ENCODE measurements around the gene NOTCH2NLA. TPM values are rescaled to one million over a fixed set of nuclear protein-coding genes. Genes with fewer than 3 reads are reported as not detected.
A peak's percentile ranks its signal among the peaks of the same experiment; 100 is the strongest.
"Not testable (repeated sequence)": the region's sequence is repeated elsewhere in the genome, so short reads cannot be mapped to it uniquely, and the experiment has no call there.

NOTCH2NLA gene
- total RNA-seq, 4 donors from 2014 or later = 22.1 to 47.3 (median 36.1) TPM

DNA sequence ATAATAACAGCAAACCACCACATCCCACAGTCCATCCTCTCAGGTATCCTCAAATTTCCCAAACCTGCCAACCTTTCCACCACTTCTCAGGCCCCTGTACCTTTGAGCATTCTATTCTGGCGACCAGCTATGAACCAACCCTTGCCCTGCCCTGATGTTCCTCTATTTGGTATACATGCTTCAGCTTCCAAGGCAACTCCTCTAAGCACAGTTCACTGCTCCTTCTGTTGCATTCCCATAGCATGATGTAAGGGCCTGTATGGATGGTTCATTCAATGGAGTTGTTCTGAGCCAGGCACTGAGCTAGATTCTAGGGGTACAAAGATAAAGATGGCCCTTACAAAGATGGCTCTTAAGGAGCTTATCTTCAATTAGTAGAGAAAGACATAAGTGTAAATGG, 22.7 kb upstream of the NOTCH2NLA start:
- not testable (repeated sequence) for DNase-seq, H3K4me1 ChIP-seq, H3K4me3 ChIP-seq, H3K27me3 ChIP-seq, H3K36me3 ChIP-seq, H3K27ac ChIP-seq, H3K9me3 ChIP-seq

DNA sequence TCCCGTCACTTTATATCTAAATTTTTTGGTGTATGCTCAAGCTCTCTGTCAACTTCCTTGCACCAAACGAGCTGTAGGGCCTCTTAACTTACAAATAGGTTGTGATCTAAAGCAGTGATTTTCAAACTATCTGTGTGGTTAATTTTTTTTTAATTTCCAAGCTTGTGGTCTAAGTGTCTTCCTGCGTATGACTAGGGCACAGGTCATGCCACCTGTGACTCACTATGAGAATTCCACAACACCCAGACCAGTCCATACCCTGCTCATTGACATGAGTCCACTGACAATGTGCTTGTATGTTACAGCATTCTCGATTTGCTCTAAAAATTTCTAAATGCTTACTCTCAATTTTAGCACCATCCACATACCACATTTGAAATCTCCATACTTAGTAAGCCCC, 19.8 kb upstream of the NOTCH2NLA start:
- H3K27ac ChIP-seq, H3K4me1 ChIP-seq, H3K36me3 ChIP-seq, DNase-seq, H3K4me3 ChIP-seq, H3K9me3 ChIP-seq, H3K27me3 ChIP-seq: not testable (repeated sequence)

DNA sequence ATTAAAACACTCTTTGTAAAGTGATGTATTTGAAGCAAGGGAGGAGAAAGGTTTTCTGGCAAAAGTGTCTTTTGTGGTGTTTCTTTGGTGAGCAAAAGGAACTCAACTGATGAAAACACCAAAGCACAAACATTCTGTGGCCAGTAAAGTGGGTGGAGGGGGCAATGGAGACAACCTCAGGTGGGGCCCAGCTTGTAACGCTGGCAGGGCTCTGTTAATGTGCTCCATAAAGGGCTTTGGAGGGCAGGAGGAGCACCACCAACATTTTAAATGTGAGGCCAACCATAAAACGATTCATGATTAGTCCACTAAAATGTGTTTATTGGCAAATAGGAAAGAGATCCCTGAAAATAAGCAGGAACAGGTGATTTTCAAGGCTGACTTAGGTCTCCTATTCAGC, 7.8 kb upstream of the NOTCH2NLA start:
- not testable (repeated sequence) for H3K9me3 ChIP-seq, DNase-seq, H3K4me1 ChIP-seq, H3K27me3 ChIP-seq, H3K27ac ChIP-seq, H3K36me3 ChIP-seq, H3K4me3 ChIP-seq

DNA sequence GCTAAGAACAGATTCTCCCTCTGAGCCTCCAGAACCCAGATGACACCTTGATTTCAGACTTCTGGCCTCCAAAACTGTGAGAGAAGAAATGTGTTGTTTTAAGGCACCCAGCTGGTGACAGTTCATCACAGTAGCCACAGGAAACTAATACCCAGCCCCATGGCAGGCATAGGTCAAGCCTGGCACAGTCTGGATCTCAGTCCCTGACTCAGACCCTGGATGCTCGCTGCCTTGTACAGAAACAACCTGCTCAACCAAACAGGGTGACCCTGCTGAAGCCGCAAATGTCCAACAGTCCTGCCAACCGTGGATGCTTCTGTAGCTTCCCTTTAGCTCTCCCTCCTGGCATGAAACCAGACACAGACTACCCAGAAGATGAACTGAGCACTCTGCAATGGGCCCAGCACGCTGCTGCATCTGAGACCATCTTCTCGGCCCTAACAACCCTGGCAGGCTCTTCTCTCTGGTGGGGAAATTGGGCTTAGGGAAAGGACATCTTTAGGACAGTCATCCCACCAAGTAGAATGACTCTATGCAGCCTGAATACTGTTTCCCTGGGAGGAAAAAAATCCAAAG, 7.3 kb upstream of the NOTCH2NLA start:
- not testable (repeated sequence) for H3K4me1 ChIP-seq, DNase-seq, H3K27me3 ChIP-seq, H3K9me3 ChIP-seq, H3K27ac ChIP-seq, H3K4me3 ChIP-seq, H3K36me3 ChIP-seq

DNA sequence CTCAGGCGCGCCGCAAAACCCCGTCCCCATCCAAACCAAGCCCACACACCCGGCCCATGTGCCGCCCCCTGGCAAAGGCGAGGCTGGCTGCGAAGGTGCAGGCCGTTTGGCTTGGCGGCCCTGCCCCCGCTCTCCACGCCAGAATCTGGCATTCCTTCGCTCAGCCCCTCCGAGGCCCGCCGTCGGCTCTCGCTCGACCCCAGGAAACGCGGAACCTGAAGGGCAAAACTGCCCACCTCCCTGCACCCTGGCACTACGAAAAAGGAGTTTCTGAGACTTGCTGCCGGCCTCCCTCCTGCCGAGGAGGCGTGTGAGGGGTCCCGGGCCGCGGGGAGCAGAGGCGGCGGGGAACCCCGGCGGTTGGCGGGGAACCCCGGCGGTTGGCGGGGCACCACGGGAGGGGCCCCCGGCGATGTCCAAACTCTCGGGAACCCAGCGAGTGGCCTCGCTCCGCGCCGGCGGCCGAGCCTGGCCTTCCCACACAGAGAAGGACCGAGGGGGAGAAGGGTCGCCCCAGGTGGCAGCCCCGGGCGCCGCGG, 608 bp downstream of the NOTCH2NLA start:
- H3K4me1 ChIP-seq, H3K36me3 ChIP-seq, H3K27me3 ChIP-seq, H3K9me3 ChIP-seq: not testable (repeated sequence)
- DNase-seq = peak in 2 of 3 donors; percentile 14 to 26
- Histone ChIP-seq H3K27ac (peak overlapping the region in 3 of 4 donors; percentile 64 to 86 (median 80)), H3K4me3 (peak overlapping the region; percentile 56 to 80 (median 58))

DNA sequence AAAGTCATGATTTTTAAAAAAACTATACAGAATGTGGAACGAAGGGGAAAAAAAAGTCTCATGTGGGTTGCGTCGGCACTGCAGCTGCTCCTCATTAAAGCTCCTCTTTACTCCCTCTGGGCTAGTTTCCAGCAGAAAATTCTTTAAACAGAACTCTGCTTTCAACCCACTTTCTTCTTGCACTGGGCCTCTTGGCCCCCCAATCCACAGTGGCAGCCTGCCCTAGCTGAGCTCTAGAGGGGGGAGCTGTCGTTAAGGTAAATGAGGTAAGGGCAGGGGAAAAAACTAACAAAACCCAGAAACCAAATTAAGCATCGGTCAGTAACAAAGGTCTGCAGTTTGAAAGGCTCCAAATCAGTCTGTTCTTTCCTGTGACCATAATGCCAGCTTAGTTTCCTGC, 54.3 kb downstream of the NOTCH2NLA start:
- not testable (repeated sequence) for H3K27me3 ChIP-seq, H3K4me1 ChIP-seq, H3K9me3 ChIP-seq, H3K36me3 ChIP-seq, H3K4me3 ChIP-seq
- H3K27ac ChIP-seq = peak overlapping the region in 1 of 4 donors; percentile 58
- peak in 1 of 3 donors; percentile 18 for DNase-seq

DNA sequence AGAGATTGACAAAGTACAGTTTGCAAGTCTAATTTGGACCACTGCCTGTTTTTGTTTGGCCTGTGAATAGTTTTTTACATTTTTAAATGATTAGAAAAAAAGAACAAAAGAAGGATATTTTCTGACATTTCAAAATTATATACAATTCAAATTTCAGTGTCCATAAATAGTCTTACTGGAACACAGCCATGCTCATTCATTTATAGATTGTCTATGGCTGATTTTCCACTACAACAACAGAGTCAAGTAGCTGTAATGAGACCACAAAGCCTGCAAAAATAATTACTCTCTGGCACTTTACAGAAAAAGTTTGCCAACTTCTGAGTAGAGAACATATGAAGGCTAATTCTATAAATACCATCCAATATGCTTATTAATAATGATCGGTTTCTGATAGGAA, 61.1 kb downstream of the NOTCH2NLA start:
- H3K27me3 ChIP-seq, H3K9me3 ChIP-seq, H3K4me1 ChIP-seq, H3K36me3 ChIP-seq, DNase-seq, H3K27ac ChIP-seq, H3K4me3 ChIP-seq: not testable (repeated sequence)

DNA sequence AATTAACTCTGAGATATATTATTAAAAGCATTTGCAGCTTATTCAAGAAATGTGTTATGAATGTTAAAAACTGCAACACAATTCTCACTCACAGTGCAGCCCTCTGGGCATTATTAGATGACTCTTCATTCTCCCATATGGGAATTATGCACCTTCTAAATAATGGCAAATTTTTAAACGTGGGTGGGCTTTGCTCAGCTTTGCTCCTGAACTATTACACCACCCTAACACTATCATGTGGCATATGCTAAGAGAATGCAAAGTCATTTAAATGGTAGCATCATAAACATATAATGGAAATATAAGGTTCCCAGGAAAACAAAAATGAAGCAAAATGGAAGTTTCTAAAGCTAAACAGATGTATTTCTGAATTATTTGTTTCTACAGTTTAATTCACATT, 61.5 kb downstream of the NOTCH2NLA start:
- not testable (repeated sequence) for H3K27ac ChIP-seq, H3K27me3 ChIP-seq, H3K4me1 ChIP-seq, H3K36me3 ChIP-seq, DNase-seq, H3K9me3 ChIP-seq, H3K4me3 ChIP-seq

DNA sequence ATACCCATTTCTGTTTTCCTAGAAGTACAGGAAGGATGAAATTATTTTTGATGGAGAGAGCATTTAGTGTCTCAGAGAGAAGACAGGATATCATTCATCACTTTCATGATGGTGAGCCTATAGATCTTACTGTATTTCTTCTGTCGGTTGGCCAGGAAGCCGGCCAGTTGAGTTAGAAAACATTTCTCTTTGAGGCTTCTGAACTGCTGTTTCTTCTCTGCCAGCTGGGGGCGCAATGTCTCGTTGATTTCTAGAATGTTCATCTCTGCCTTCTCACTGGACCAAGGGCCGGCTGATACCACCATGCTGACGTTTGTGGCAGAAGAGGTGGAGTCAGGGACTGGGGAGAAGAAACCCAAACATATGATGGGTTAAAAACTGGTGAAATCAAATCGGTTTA, 84.4 kb downstream of the NOTCH2NLA start, which contains the start of gene NBPF10:
Gene NBPF10, minus strand, starts transcription at position 340 of the 400 bp plus-strand sequence. Its CDS starts 35 bp downstream, at position 305.
- not testable (repeated sequence) for DNase-seq, H3K4me3 ChIP-seq, H3K4me1 ChIP-seq, H3K27ac ChIP-seq, H3K9me3 ChIP-seq, H3K36me3 ChIP-seq, H3K27me3 ChIP-seq
- TF ChIP-seq, protein P1, sequence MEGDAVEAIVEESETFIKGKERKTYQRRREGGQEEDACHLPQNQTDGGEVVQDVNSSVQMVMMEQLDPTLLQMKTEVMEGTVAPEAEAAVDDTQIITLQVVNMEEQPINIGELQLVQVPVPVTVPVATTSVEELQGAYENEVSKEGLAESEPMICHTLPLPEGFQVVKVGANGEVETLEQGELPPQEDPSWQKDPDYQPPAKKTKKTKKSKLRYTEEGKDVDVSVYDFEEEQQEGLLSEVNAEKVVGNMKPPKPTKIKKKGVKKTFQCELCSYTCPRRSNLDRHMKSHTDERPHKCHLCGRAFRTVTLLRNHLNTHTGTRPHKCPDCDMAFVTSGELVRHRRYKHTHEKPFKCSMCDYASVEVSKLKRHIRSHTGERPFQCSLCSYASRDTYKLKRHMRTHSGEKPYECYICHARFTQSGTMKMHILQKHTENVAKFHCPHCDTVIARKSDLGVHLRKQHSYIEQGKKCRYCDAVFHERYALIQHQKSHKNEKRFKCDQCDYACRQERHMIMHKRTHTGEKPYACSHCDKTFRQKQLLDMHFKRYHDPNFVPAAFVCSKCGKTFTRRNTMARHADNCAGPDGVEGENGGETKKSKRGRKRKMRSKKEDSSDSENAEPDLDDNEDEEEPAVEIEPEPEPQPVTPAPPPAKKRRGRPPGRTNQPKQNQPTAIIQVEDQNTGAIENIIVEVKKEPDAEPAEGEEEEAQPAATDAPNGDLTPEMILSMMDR (IDR thresholded peaks at IDR 0.05) = peak in 3 of 6 experiments; percentile 9 to 20 (median 16)

Other genes with a start within 250 kb of the NOTCH2NLA start
- gene TXNIP, start 232.4 kb downstream of the NOTCH2NLA start, total RNA-seq = 1,000 to 10,000 TPM in 2 of 4 donors, 100 to 1,000 TPM in 2; 313 to 1,366 (median 694) TPM
- not detected for gene HJV, start 207.3 kb downstream of the NOTCH2NLA start, total RNA-seq
- gene NBPF10, start 84.2 kb downstream of the NOTCH2NLA start, total RNA-seq = 1 to 10 TPM; 1.2 to 2.5 (median 2.3) TPM

Data from Peyer's patch (tissue), 4 donors.